Smooth muscle cell (in vitro differentiated cells): Measurements from ENCODE around the gene GTSE1. TPM values are rescaled to one million over a fixed set of nuclear protein-coding genes. Genes with fewer than 3 reads are reported as not detected.

ENCODE experiments used
- DNase-seq: peaks from one replicate; lab custom pipeline; 2025; ENCODE audit not compliant: unreplicated experiment; lab: John Stamatoyannopoulos, UW
- H2AFZ ChIP-seq: fragments of 200-600 bp; sonication (generic); 2 replicates; pipeline ENCODE4 v1.6.0; 2016; ENCODE audit warnings: antibody characterized with exemption, low read depth, mild to moderate bottlenecking
- H3F3A ChIP-seq: fragments of 200-600 bp; sonication (generic); 2 replicates; pipeline ENCODE4 v1.6.0; 2017; ENCODE audit warnings: antibody characterized with exemption, low read depth
- H3K27ac ChIP-seq: fragments of 200-600 bp; sonication (generic); 2 replicates; pipeline ENCODE4 v1.5.1; 2016; ENCODE audit warnings: low read depth, mild to moderate bottlenecking
- H3K27me3 ChIP-seq: fragments of 200-600 bp; sonication (generic); 2 replicates; pipeline ENCODE4 v1.6.1; 2016; ENCODE audit warnings: low read depth, mild to moderate bottlenecking
- H3K36me3 ChIP-seq: fragments of 200-600 bp; sonication (generic); 2 replicates; pipeline ENCODE4 v1.5.1; 2016; ENCODE audit warnings: low read depth
- H3K4me1 ChIP-seq: fragments of 200-600 bp; sonication (generic); 2 replicates; pipeline ENCODE4 v1.5.1; 2016; ENCODE audit warnings: low read depth
- H3K4me2 ChIP-seq: fragments of 200-600 bp; sonication (generic); 2 replicates; pipeline ENCODE4 v1.6.0; 2016; ENCODE audit warnings: mild to moderate bottlenecking
- H3K4me3 ChIP-seq: fragments of 200-600 bp; sonication (generic); 2 replicates; pipeline ENCODE4 v1.5.1; 2016; ENCODE audit warnings: mild to moderate bottlenecking
- H3K79me2 ChIP-seq: fragments of 200-600 bp; sonication (generic); 2 replicates; pipeline ENCODE4 v1.6.0; 2016; ENCODE audit warnings: low read depth, mild to moderate bottlenecking
- H3K9ac ChIP-seq: fragments of 200-600 bp; sonication (generic); 2 replicates; pipeline ENCODE4 v1.6.0; 2016; ENCODE audit warnings: low read depth
- H3K9me3 ChIP-seq: fragments of 200-600 bp; sonication (generic); replicated peaks from 2 replicates; pipeline ENCODE4 v1.5.1; 2016; ENCODE audit warnings: low read depth
- H4K20me1 ChIP-seq: fragments of 200-600 bp; sonication (generic); 2 replicates; pipeline ENCODE4 v1.6.0; 2016; ENCODE audit warnings: low read depth
- CTCF ChIP-seq: fragments of 200-600 bp; sonication (generic); IDR thresholded peaks from 2 replicates; pipeline ENCODE4 v1.5.1; 2017; ENCODE audit warnings: borderline replicate concordance, mild to moderate bottlenecking, antibody characterized with exemption; ENCODE audit not compliant: insufficient read depth, poor library complexity, severe bottlenecking
- WGBS: methylation state at CpG from one replicate; pipeline ENCODE4 v1.1.7; 2016; ENCODE audit warnings: low lambda C conversion rate; 5-methylcytosine and 5-hydroxymethylcytosine counted together
- polyA plus RNA-seq: library from polyadenylated mRNA; unstranded; fragments of >200 nt; fragmentation: Nextera tagmentation; extraction: Ambion mirVana; gene quantifications from 2 replicates; pipeline ENCODE4 v1.2.1, GENCODE V29; 2016
- total RNA-seq: library from RNA; depleted of rRNA; stranded (reverse); fragments of >200 nt; gene quantifications from 2 replicates; pipeline ENCODE4 v1.2.3, GENCODE V29; 2014

The GTSE1 gene
- total and polyA plus RNA-seq, 2 experiments from 2014 or later = 3.6 to 6.8 TPM

GRCh38 chr22:46327691-46328465 is 31.2 kb downstream of the GTSE1 start:
- no peak overlapping the region for H3K4me2 ChIP-seq
- TF ChIP-seq CTCF = no peak
- no peak overlapping the region for H3K27ac ChIP-seq
- H3K36me3 ChIP-seq = no peaks in the 10 kb centered on the region
- WGBS = 98% methylated on average over 13 of the region's 13 CpGs
- no peaks in the 10 kb centered on the region for H3F3A ChIP-seq
- H3K4me3 ChIP-seq = no peak overlapping the region
- no peaks in the 10 kb centered on the region for H3K79me2 ChIP-seq
- no peaks in the 10 kb centered on the region for H4K20me1 ChIP-seq
- no peak overlapping the region for H2AFZ ChIP-seq
- no peak overlapping the region for H3K9ac ChIP-seq
- no peak for DNase-seq
- no peaks in the 10 kb centered on the region for H3K9me3 ChIP-seq
- no peaks in the 10 kb centered on the region for H3K4me1 ChIP-seq
- H3K27me3 ChIP-seq = no peaks in the 10 kb centered on the region

- no peaks in the 10 kb centered on the region for H3K79me2 ChIP-seq
- no peak overlapping the region for H3K9ac ChIP-seq
- no peak for TF ChIP-seq CTCF
- 96% methylated on average over 11 of the region's 11 CpGs for WGBS
- H3K4me3 ChIP-seq = no peak overlapping the region
- H3K36me3 ChIP-seq = no peaks in the 10 kb centered on the region
- no peaks in the 10 kb centered on the region for H3K4me1 ChIP-seq
- no peaks in the 10 kb centered on the region for H3F3A ChIP-seq
- no peaks in the 10 kb centered on the region for H4K20me1 ChIP-seq
- no peak for DNase-seq
- no peak overlapping the region for H3K4me2 ChIP-seq
- no peaks in the 10 kb centered on the region for H3K27me3 ChIP-seq
- H2AFZ ChIP-seq = no peak overlapping the region
- H3K27ac ChIP-seq = no peak overlapping the region
- no peaks in the 10 kb centered on the region for H3K9me3 ChIP-seq
Measured at GRCh38 chr22:46328797-46329196, 32.1 kb downstream of the GTSE1 start.

- WGBS = 97% methylated on average over 8 of the region's 8 CpGs
- H2AFZ ChIP-seq = no peak overlapping the region
Measured at GRCh38 chr22:46329616-46330015, 32.9 kb downstream of the GTSE1 start.

More at GRCh38 chr22:46329616-46330015, 32.9 kb downstream of the GTSE1 start:
- H4K20me1 ChIP-seq = no peaks in the 10 kb centered on the region
- no peak overlapping the region for H3K4me3 ChIP-seq
- no peak overlapping the region for H3K27ac ChIP-seq
- no peaks in the 10 kb centered on the region for H3K27me3 ChIP-seq
- no peaks in the 10 kb centered on the region for H3K9me3 ChIP-seq
- no peak overlapping the region for H3K4me2 ChIP-seq
- no peaks in the 10 kb centered on the region for H3K36me3 ChIP-seq
- no peaks in the 10 kb centered on the region for H3K79me2 ChIP-seq
- H3K9ac ChIP-seq = no peak overlapping the region
- no peak for TF ChIP-seq CTCF
- peaks cover under 1% of the 10 kb centered on the region for H3K4me1 ChIP-seq
- no peak for DNase-seq
- H3F3A ChIP-seq = no peaks in the 10 kb centered on the region
